Measurements from ENCODE around the gene GSTM3. TPM values are rescaled to one million over a fixed set of nuclear protein-coding genes. Genes with fewer than 3 reads are reported as not detected.
A peak's percentile ranks its signal among the peaks of the same experiment; 100 is the strongest.

The GSTM3 gene
- total and polyA plus RNA-seq, 2 of the 13 experiments (the other 11 are each of a cell fraction or from before 2014, with no cell fraction given), result 127 to 142 TPM

DNA sequence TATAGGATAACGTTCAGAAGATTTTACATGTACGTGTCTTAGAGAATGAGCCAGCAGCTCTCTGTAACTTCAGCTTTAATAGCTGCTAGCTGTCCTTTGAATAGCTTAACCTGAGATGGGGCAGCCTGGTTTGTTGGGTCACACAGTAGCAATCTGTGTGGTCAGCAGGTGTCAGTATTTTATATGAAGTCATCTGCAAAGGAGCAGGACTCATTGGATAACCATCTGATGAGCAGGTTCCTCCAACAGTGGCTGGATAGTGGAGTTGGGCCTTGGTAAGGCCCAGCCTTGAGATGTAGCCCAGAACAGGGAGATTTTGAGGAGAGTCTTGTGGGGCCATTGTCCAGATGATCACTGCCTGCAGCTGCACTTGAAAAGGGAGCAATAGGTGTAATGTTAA is 22.3 kb downstream of the GSTM3 start:
- Histone ChIP-seq H3K9me3 (ENCODE audit: low read length) (no peaks in the 10 kb centered on the region), H3K4me2 (ENCODE audit: low read depth, low read length) (no peak overlapping the region), H2AFZ (ENCODE audit: low read length) (no peak overlapping the region), H3K27me3 (ENCODE audit: control insufficient read depth in 1 of 2, insufficient read depth in 2 of 2, low read length in 2 of 2) (peaks cover 3 to 35% of the 10 kb centered on the region in 2 experiments; a peak in 3 of 5 replicates), H3K9ac (ENCODE audit: insufficient read depth, low read depth, low read length) (no peak overlapping the region), H4K20me1 (ENCODE audit: insufficient read depth, low read length) (no peaks in the 10 kb centered on the region), H3K36me3 (replicated peaks in 1 of 2; ENCODE audit: control insufficient read depth in 1 of 2, insufficient read depth in 2 of 2, low read length in 2 of 2) (no peaks in the 10 kb centered on the region), H3K79me2 (ENCODE audit: insufficient read depth, low read length) (no peaks in the 10 kb centered on the region), H3K27ac (ENCODE audit: extremely low read length, insufficient read depth, low read length) (no peak overlapping the region), H3K4me1 (ENCODE audit: insufficient read depth, low read length) (no peaks in the 10 kb centered on the region), H3K4me3 (replicated peaks in 1 of 3; ENCODE audit: insufficient read depth in 1 of 3, low read depth in 2 of 3, low read length in 3 of 3) (no peak overlapping the region)
- peak; percentile 65 for DNase-seq (ENCODE audit: low spot score)
- ChIA-PET POLR2A (no interaction called here), CTCF (ENCODE audit: low intra/inter-chr PET ratio, low total read pairs) (interaction anchor here (0.6 to 2.6 kb wide), 3 partner anchors 55 to 304 kb away, joined by 3 to 15 read pairs (median 5); no protein-coding TSS in a partner anchor)
- intact Hi-C loops (cut with micrococcal nuclease; ENCODE audit: unreplicated experiment) (loop anchor here (1.0 to 10.0 kb wide), 2 partner anchors 55 to 266 kb away; partner anchors contain the start of gene AHCYL1), in situ Hi-C loops (cut with HindIII; ENCODE audit: extremely low pct_ligation_motif_present, low pct_unique_long_range_greater_than_20kb) (loop anchor here (5.0 to 10.0 kb wide), 3 partner anchors 54 to 174 kb away; partner anchors contain the start of genes GNAI3 and GSTM2)
- peak; percentile 93 for ATAC-seq
- 0% methylated on average over 2 of the region's 2 CpGs for WGBS (ENCODE audit: low lambda C conversion rate)
- no TSS peak for BruUV-seq (replicated peaks)
- peak; percentile 52 for FAIRE-seq
- TF ChIP-seq RAD21 (CRISPR knock-in tag; IDR thresholded peaks at IDR 0.05) (0 out of 2 replicates have a peak, but pooled peaks have one; percentile 25), MTF2 (CRISPR knock-in tag; IDR thresholded peaks at IDR 0.05; ENCODE audit: borderline replicate concordance) (no peak), STAG1 (CRISPR knock-in tag; IDR thresholded peaks at IDR 0.05) (peak; percentile 86), HNRNPK (IDR thresholded peaks at IDR 0.05; ENCODE audit: low read depth, low read length, poor library complexity, severe bottlenecking) (no peak), RARA (CRISPR knock-in tag; IDR thresholded peaks at IDR 0.05) (no peak), CEBPG (CRISPR knock-in tag; IDR thresholded peaks at IDR 0.05) (0 out of 2 replicates have a peak, but pooled peaks have one; percentile 15), KLF12 (CRISPR knock-in tag; IDR thresholded peaks at IDR 0.05; ENCODE audit: borderline replicate concordance) (no peak), ISL2 (CRISPR knock-in tag; IDR thresholded peaks at IDR 0.05) (no peak), ZBTB3 (CRISPR knock-in tag; IDR thresholded peaks at IDR 0.05; ENCODE audit: borderline replicate concordance, low read depth) (no peak), MYC (CRISPR knock-in tag; IDR thresholded peaks at IDR 0.05; ENCODE audit: borderline replicate concordance) (no peak), SUZ12 (IDR thresholded peaks at IDR 0.05; ENCODE audit: low read depth, low read length) (no peak), ZBTB42 (CRISPR knock-in tag; IDR thresholded peaks at IDR 0.05) (no peak), ERF (CRISPR knock-in tag; IDR thresholded peaks at IDR 0.05) (no peak), ZNF768 (CRISPR knock-in tag; IDR thresholded peaks at IDR 0.05) (no peak), ZSCAN31 (CRISPR knock-in tag; IDR thresholded peaks at IDR 0.05; ENCODE audit: low read depth) (0 out of 2 replicates have a peak, but pooled peaks have one; percentile 14), RFX1 (IDR thresholded peaks at IDR 0.05) (no peak), ZNF160 (CRISPR knock-in tag; IDR thresholded peaks at IDR 0.05) (no peak), ZNF451 (CRISPR knock-in tag; IDR thresholded peaks at IDR 0.05) (no peak), ZNF713 (CRISPR knock-in tag; IDR thresholded peaks at IDR 0.05) (no peak)
- TF ChIP-seq, protein P1, sequence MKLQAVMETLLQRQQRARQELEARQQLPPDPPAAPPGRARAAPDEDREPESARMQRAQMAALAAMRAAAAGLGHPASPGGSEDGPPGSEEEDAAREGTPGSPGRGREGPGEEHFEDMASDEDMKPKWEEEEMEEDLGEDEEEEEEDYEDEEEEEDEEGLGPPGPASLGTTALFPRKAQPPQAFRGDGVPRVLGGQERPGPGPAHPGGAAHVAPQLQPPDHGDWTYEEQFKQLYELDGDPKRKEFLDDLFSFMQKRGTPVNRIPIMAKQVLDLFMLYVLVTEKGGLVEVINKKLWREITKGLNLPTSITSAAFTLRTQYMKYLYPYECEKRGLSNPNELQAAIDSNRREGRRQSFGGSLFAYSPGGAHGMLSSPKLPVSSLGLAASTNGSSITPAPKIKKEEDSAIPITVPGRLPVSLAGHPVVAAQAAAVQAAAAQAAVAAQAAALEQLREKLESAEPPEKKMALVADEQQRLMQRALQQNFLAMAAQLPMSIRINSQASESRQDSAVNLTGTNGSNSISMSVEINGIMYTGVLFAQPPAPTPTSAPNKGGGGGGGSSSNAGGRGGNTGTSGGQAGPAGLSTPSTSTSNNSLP (IDR thresholded peaks at IDR 0.05; ENCODE audit: low read depth, low read length), result peak; percentile 36; the same call in 1 of the 2 replicates
- TF ChIP-seq, protein P2, sequence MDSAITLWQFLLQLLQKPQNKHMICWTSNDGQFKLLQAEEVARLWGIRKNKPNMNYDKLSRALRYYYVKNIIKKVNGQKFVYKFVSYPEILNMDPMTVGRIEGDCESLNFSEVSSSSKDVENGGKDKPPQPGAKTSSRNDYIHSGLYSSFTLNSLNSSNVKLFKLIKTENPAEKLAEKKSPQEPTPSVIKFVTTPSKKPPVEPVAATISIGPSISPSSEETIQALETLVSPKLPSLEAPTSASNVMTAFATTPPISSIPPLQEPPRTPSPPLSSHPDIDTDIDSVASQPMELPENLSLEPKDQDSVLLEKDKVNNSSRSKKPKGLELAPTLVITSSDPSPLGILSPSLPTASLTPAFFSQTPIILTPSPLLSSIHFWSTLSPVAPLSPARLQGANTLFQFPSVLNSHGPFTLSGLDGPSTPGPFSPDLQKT (CRISPR knock-in tag; IDR thresholded peaks at IDR 0.05; ENCODE audit: borderline replicate concordance), result no peak
- TF ChIP-seq, protein P3, sequence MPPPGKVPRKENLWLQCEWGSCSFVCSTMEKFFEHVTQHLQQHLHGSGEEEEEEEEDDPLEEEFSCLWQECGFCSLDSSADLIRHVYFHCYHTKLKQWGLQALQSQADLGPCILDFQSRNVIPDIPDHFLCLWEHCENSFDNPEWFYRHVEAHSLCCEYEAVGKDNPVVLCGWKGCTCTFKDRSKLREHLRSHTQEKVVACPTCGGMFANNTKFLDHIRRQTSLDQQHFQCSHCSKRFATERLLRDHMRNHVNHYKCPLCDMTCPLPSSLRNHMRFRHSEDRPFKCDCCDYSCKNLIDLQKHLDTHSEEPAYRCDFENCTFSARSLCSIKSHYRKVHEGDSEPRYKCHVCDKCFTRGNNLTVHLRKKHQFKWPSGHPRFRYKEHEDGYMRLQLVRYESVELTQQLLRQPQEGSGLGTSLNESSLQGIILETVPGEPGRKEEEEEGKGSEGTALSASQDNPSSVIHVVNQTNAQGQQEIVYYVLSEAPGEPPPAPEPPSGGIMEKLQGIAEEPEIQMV (CRISPR knock-in tag; IDR thresholded peaks at IDR 0.05; ENCODE audit: low read depth), result no peak

Data from HepG2 (cell line).